Stimulated activated CD4-positive, alpha-beta T cell treated with anti-CD3 and anti-CD28 coated beads, Interleukin-4, amount 100 ng/mL, for 1 hour (primary cell): ENCODE measurements around the gene RHBDF1.

Experiments
- DNase-seq: peaks from one replicate; pipeline ENCODE4 v3.0.0-alpha.2; 2020

The RHBDF1 gene

GRCh38 chr16:74051-74746, 1.8 kb upstream of the RHBDF1 start:
- no peak for DNase-seq

GRCh38 chr16:71540-72401, 660 bp downstream of the RHBDF1 start:
- no peak for DNase-seq

DNA sequence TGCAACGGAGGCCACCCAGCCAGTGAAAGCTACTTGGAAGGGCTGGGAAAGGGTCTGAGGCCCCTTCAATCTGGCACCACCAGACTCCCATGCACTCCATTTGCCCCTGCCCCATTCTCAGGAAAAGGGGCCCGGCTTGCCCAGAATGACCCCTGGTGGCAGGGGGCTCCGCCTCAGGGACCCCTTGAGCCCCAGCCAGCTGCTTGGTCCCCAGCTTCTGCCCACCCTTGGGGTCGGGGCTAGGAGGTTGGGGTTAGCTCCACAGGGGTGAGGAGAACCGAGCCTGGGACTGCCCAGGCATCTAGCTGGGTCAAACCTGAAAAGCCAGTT, 1.3 kb downstream of the RHBDF1 start:
- DNase-seq, result no peak

GRCh38 chr16:69181-69580, 3.2 kb downstream of the RHBDF1 start:
- no peak for DNase-seq

DNA sequence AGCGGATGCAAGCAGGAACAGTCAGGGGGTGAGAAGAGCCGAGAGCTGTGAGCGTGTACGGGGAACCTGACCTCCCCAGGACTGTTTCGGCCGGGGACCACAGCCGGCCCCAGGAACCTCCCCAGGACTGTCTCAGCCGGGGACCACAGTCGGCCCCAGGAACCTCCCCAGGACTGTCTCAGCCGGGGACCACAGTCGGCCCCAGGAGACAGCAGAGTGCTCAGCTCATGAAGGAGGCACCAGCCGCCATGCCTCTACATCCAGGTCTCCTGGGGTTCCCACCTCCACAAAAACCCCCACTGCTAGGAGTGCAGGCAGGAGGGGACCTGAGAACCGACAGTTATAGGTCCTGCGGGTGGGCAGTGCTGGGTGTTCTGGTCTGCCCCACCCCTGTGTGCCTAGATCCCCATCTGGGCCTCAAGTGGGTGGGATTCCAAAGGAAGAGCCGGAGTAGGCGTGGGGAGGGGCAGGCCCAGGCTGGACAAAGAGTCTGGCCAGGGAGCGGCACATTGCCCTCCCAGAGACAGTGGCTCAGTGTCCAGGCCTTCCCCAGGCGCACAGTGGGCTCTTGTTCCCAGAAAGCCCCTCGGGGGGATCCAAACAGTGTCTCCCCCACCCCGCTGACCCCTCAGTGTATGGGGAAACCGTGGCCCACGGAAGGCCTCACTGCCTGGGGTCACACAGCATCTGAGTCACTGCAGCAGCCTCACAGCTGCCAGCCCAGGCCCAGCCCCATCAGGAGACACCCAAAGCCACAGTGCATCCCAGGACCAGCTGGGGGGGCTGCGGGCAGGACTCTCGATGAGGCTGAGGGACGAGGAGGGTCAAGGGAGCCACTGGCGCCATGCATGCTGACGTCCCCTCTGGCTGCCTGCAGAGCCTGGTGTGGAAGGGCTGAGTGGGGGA, 4.3 kb downstream of the RHBDF1 start:
- DNase-seq, result no peak

- no peak for DNase-seq
Measured at GRCh38 chr16:67183-67791, 5.1 kb downstream of the RHBDF1 start.

- DNase-seq, result no peak
Measured at GRCh38 chr16:66309-67182, 5.9 kb downstream of the RHBDF1 start.

GRCh38 chr16:65745-66144, 6.7 kb downstream of the RHBDF1 start:
- peak; percentile 86 for DNase-seq

DNA sequence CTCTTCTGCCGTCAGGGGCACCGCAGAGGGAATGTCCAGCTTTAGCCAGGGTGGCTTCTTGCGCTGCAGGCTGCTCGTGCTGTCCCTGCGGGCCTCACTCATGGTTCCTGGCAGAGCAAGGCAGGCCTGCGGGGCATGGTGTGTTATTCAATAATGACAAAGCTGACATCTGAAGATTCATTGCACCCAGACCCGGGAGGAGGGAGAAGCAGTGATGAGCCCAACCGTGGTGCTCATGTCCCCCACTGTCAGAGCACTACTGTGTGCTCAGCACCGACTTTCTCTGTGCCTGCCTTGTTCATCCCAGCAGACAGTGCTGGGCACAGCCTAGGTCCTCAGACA, 7.5 kb downstream of the RHBDF1 start:
- no peak for DNase-seq

DNA sequence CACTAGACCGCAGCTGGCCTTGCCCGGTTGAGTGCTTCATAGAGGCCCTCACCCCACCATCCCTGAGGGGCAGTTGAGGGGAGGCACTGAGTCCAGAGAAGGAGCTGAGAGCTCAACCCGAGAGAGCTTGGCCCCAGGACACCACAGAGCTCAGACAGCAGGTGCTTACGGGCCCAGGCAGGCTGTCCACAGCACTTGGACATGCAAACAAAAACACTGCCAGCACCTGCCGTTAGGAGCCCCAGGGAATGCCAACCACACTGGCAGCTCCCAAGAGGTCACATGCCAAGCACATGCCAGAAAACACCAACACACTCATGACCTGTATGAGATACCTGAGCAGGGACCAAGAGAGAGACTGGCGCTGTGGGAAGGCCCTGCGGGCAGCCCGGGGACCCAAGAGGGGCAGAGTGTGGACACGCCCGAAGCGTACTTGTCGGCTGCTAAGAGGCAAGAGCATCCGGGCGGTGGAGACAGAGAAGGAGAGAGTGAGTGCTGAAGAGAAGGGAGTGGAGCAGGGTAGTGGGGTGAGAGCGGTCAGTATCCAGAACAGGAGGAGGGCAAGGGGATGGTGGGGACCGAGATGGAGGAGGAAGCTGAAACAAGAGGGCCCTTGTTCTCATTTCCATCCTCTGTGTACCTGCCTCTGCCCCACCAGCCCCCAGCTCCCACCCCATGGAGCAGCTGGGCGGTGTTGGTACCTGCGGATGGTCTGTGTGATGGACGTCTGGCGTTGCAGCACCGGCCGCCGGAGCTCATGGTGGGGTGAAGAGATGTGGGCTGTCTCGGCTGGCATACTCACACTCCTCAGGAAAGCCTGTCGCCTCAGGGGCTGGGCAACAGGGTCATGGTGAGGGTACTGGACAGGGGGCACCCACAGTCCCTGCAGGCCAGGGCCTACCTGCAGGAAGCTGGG, 8.2 kb downstream of the RHBDF1 start:
- DNase-seq, result no peak

- DNase-seq, result no peak
Measured at GRCh38 chr16:63466-63865, 9.0 kb downstream of the RHBDF1 start.

GRCh38 chr16:62968-63391, 9.5 kb downstream of the RHBDF1 start:
- no peak for DNase-seq

- no peak for DNase-seq
Measured at GRCh38 chr16:62283-62967, 10.0 kb downstream of the RHBDF1 start.

- no peak for DNase-seq
Measured at GRCh38 chr16:61879-62281, 10.6 kb downstream of the RHBDF1 start.

- DNase-seq, result no peak
Measured at GRCh38 chr16:60929-61878, 11.2 kb downstream of the RHBDF1 start.

- no peak for DNase-seq
Measured at GRCh38 chr16:60166-60565, 12.3 kb downstream of the RHBDF1 start.

DNA sequence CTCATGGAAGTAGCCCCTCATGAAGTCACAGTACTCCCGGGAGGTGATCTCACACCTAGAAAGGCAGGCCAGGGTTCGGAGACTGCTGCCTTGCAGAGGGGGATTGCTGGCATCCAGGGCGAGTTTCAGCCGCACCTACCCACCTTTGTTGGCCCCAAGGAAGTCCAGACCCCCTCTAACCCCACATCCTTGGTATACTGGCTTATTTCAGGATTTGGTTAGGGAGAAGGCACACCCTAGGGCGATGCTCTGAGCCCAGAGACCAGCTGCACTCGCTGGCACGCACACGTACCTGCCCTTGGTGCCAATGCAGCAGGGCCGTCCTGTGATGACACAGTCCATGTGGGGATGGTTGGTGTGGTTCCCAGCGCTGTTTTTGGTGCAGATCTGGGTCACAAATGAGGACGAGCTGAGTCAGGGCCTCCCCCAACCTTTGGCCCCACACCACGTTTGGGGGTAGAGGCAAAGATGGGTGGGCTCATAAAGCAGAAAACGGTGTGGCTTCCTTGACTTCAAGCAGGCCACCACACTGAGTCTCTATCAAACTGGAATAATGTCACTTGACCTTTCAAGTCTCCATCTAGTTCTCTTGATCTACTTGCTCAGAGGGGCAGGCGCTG, 12.9 kb downstream of the RHBDF1 start:
- no peak for DNase-seq
